Activated T-cell treated with anti-CD3 and anti-CD28 coated beads, Interleukin-2, amount 50 U/mL, for 72 hours (primary cell): ENCODE results near the gene ATXN7L1. TPM values are rescaled to one million over a fixed set of nuclear protein-coding genes. Genes with fewer than 3 reads are reported as not detected.

Experiments used
- ATAC-seq, 2 donors: fragments of 150-1000 bp; cut with Tn5 transposase; replicated peaks in 1 of 2; 2 replicates each; pipeline ENCODE4 v1.10.0; 2021; ENCODE audit warnings: moderate library complexity in 2 of 2, mild to moderate bottlenecking in 1 of 2
- DNase-seq, 2 donors: peaks; one replicate each; pipeline ENCODE4 v3.0.0; 2021 to 2022; ENCODE audit warnings: mixed read lengths in 1 of 2
- H3K27ac Mint-ChIP-seq: one replicate; pipeline ENCODE4 v1.8.0; 2022; ENCODE audit warnings: mild to moderate bottlenecking, moderate library complexity, mixed read lengths
- H3K27me3 Mint-ChIP-seq: one replicate; pipeline ENCODE4 v1.8.0; 2022; ENCODE audit warnings: low read depth, mixed read lengths
- H3K36me3 Mint-ChIP-seq, 2 donors: one replicate each; pipeline ENCODE4 v1.8.0; 2022; ENCODE audit warnings: mixed read lengths in 2 of 2, mild to moderate bottlenecking in 1 of 2; ENCODE audit not compliant: insufficient read depth in 2 of 2
- H3K4me1 Mint-ChIP-seq: one replicate; pipeline ENCODE4 v1.8.0; 2022; ENCODE audit warnings: low read depth, mixed read lengths
- H3K4me3 Mint-ChIP-seq, 2 donors: one replicate each; pipeline ENCODE4 v1.8.0; 2022; ENCODE audit warnings: mild to moderate bottlenecking in 2 of 2, mixed read lengths in 2 of 2, moderate library complexity in 2 of 2
- H3K9me3 Mint-ChIP-seq, 2 donors: one replicate each; pipeline ENCODE4 v1.8.0; 2022; ENCODE audit warnings: mixed read lengths in 2 of 2
- total RNA-seq, 2 donors: library from RNA; stranded (reverse); gene quantifications; one replicate each; pipeline ENCODE4 v1.2.3, GENCODE V29; 2022

ATXN7L1 gene
- total RNA-seq, 2 donors from 2014 or later = 11.6 to 12.5 TPM

- H3K27ac Mint-ChIP-seq = no peak overlapping the region
- H3K9me3 Mint-ChIP-seq = no peaks in the 10 kb centered on the region
- DNase-seq = no peak
- no peaks in the 10 kb centered on the region for H3K36me3 Mint-ChIP-seq
- H3K4me1 Mint-ChIP-seq = no peaks in the 10 kb centered on the region
- no peak for ATAC-seq
- H3K4me3 Mint-ChIP-seq = no peak overlapping the region
- H3K27me3 Mint-ChIP-seq = no peaks in the 10 kb centered on the region
Observed at GRCh38 chr7:105866102-105866801, 10.1 kb downstream of the ATXN7L1 start.

- no peak overlapping the region for H3K27ac Mint-ChIP-seq
- ATAC-seq (no peak), DNase-seq (no peak)
- no peaks in the 10 kb centered on the region for H3K27me3 Mint-ChIP-seq
- no peak overlapping the region for H3K4me3 Mint-ChIP-seq
- H3K9me3 Mint-ChIP-seq = no peaks in the 10 kb centered on the region
- no peaks in the 10 kb centered on the region for H3K4me1 Mint-ChIP-seq
- H3K36me3 Mint-ChIP-seq = no peaks in the 10 kb centered on the region
Observed at GRCh38 chr7:105863876-105864275, 12.5 kb downstream of the ATXN7L1 start.

- Mint-ChIP-seq H3K9me3 (no peaks in the 10 kb centered on the region), H3K36me3 (no peaks in the 10 kb centered on the region), H3K27me3 (no peaks in the 10 kb centered on the region), H3K4me3 (no peak overlapping the region), H3K27ac (no peak overlapping the region), H3K4me1 (peaks cover 4% of the 10 kb centered on the region)
- DNase-seq (no peak), ATAC-seq (no peak)
Observed at GRCh38 chr7:105862770-105863169, 13.6 kb downstream of the ATXN7L1 start.

- H3K27ac Mint-ChIP-seq = no peak overlapping the region
- H3K36me3 Mint-ChIP-seq = no peaks in the 10 kb centered on the region
- no peaks in the 10 kb centered on the region for H3K9me3 Mint-ChIP-seq
- H3K4me1 Mint-ChIP-seq = peaks cover 9% of the 10 kb centered on the region
- no peak overlapping the region for H3K4me3 Mint-ChIP-seq
- H3K27me3 Mint-ChIP-seq = no peaks in the 10 kb centered on the region
- ATAC-seq (no peak), DNase-seq (no peak)
Observed at GRCh38 chr7:105862276-105862675, 14.1 kb downstream of the ATXN7L1 start.

GRCh38 chr7:105861224-105861623 lies 15.2 kb downstream of the ATXN7L1 start:
- Mint-ChIP-seq H3K4me3 (no peak overlapping the region), H3K9me3 (no peaks in the 10 kb centered on the region), H3K4me1 (peaks cover 15% of the 10 kb centered on the region), H3K36me3 (no peaks in the 10 kb centered on the region), H3K27me3 (no peaks in the 10 kb centered on the region), H3K27ac (no peak overlapping the region)
- DNase-seq = no peak
- no peak for ATAC-seq

- Mint-ChIP-seq H3K27me3 (no peaks in the 10 kb centered on the region), H3K4me3 (no peak overlapping the region), H3K36me3 (no peaks in the 10 kb centered on the region), H3K4me1 (peaks cover 15% of the 10 kb centered on the region), H3K27ac (no peak overlapping the region), H3K9me3 (no peaks in the 10 kb centered on the region)
- DNase-seq = no peak
- no peak for ATAC-seq
Observed at GRCh38 chr7:105860793-105861192, 15.6 kb downstream of the ATXN7L1 start.

GRCh38 chr7:105857009-105857952 lies 19.1 kb downstream of the ATXN7L1 start:
- Mint-ChIP-seq H3K9me3 (no peaks in the 10 kb centered on the region), H3K4me1 (peaks cover 20% of the 10 kb centered on the region), H3K27me3 (no peaks in the 10 kb centered on the region), H3K36me3 (no peaks in the 10 kb centered on the region), H3K4me3 (no peak overlapping the region), H3K27ac (peak overlapping the region; percentile 12)
- ATAC-seq (no peak), DNase-seq (no peak)

- H3K27ac Mint-ChIP-seq = no peak overlapping the region
Observed at GRCh38 chr7:105854498-105854897, 21.9 kb downstream of the ATXN7L1 start.

GRCh38 chr7:105853931-105854419 lies 22.4 kb downstream of the ATXN7L1 start:
- H3K4me3 Mint-ChIP-seq = no peak overlapping the region

More at GRCh38 chr7:105854498-105854897, 21.9 kb downstream of the ATXN7L1 start:
- Mint-ChIP-seq H3K27me3 (peaks cover 6% of the 10 kb centered on the region), H3K4me1 (peaks cover 48% of the 10 kb centered on the region), H3K4me3 (no peak overlapping the region), H3K9me3 (no peaks in the 10 kb centered on the region), H3K36me3 (no peaks in the 10 kb centered on the region)
- DNase-seq = no peak
- no peak for ATAC-seq

GRCh38 chr7:105851064-105851463 lies 25.3 kb downstream of the ATXN7L1 start:
- Mint-ChIP-seq H3K27me3 (peaks cover 6% of the 10 kb centered on the region), H3K4me1 (peaks cover 50% of the 10 kb centered on the region), H3K27ac (no peak overlapping the region), H3K36me3 (no peaks in the 10 kb centered on the region), H3K4me3 (no peak overlapping the region), H3K9me3 (peaks cover 0 to 2% of the 10 kb centered on the region in 2 donors)
- ATAC-seq (no peak), DNase-seq (no peak)

More at GRCh38 chr7:105853931-105854419, 22.4 kb downstream of the ATXN7L1 start:
- peaks cover 6% of the 10 kb centered on the region for H3K27me3 Mint-ChIP-seq
- peaks cover 54% of the 10 kb centered on the region for H3K4me1 Mint-ChIP-seq
- H3K9me3 Mint-ChIP-seq = no peaks in the 10 kb centered on the region
- DNase-seq (no peak), ATAC-seq (no peak)
- no peak overlapping the region for H3K27ac Mint-ChIP-seq
- H3K36me3 Mint-ChIP-seq = no peaks in the 10 kb centered on the region

GRCh38 chr7:105849122-105849855 lies 27.1 kb downstream of the ATXN7L1 start:
- peak; percentile 71 to 78 for DNase-seq
- peaks cover 6% of the 10 kb centered on the region for H3K27me3 Mint-ChIP-seq
- peak; percentile 98 to 99 for ATAC-seq
- H3K9me3 Mint-ChIP-seq = peaks cover 0 to 5% of the 10 kb centered on the region in 2 donors
- H3K4me1 Mint-ChIP-seq = peaks cover 50% of the 10 kb centered on the region
- peak overlapping the region; percentile 55 for H3K27ac Mint-ChIP-seq
- H3K4me3 Mint-ChIP-seq = peak overlapping the region; percentile 62 to 69
- H3K36me3 Mint-ChIP-seq = peaks cover 0 to 5% of the 10 kb centered on the region in 2 donors

GRCh38 chr7:105846404-105846803 lies 30.0 kb downstream of the ATXN7L1 start:
- H3K27ac Mint-ChIP-seq = no peak overlapping the region

More at GRCh38 chr7:105846404-105846803, 30.0 kb downstream of the ATXN7L1 start:
- no peak for DNase-seq
- Mint-ChIP-seq H3K4me3 (no peak overlapping the region), H3K9me3 (peaks cover 0 to 5% of the 10 kb centered on the region in 2 donors), H3K27me3 (peaks cover 6% of the 10 kb centered on the region), H3K4me1 (peaks cover 35% of the 10 kb centered on the region), H3K36me3 (peaks cover 0 to 6% of the 10 kb centered on the region in 2 donors)
- ATAC-seq = no peak
